Panc1 (cell line): ENCODE measurements around the gene EFTUD2.

ENCODE experiments used
- CTCF ChIP-seq: fragments of 450-650 bp; IDR thresholded peaks from 2 replicates; pipeline ENCODE4 v1.5.1; 2017; ENCODE audit warnings: mild to moderate bottlenecking
- REST ChIP-seq, 2 experiments: IDR thresholded peaks; 2 replicates each; pipeline ENCODE4 v1.6.1; 2011 to 2012; ENCODE audit warnings: low read depth in 2 of 2, control low read depth in 1 of 2, low read length in 1 of 2, mild to moderate bottlenecking in 1 of 2, moderate library complexity in 1 of 2; ENCODE audit not compliant: insufficient read depth in 1 of 2
- SIN3A ChIP-seq: IDR thresholded peaks from 2 replicates; pipeline ENCODE4 v1.6.1; 2012; ENCODE audit warnings: low read depth, mild to moderate bottlenecking, low read length, moderate library complexity, borderline replicate concordance; ENCODE audit not compliant: insufficient read depth

GRCh38 chr17:44914148-44914547, 14.9 kb upstream of the EFTUD2 start:
- TF ChIP-seq SIN3A (no peak), REST (IDR thresholded peaks at IDR 0.05; ENCODE audit: insufficient read depth in 1 of 2, low read depth in 2 of 2, low read length in 1 of 2) (no peak), CTCF (no peak)
